Peyer's patch (tissue), 4 donors: ENCODE results near the gene RMND5B.

Source experiments
- POLR2A ChIP-seq, 2 donors: fragments of 450-650 bp; IDR thresholded peaks; one replicate each; pipeline ENCODE4 v1.5.1; 2017; ENCODE audit warnings: antibody characterized with exemption in 2 of 2, mild to moderate bottlenecking in 2 of 2, moderate library complexity in 2 of 2
- TF ChIP-seq, protein P1 (sequence below), 6 experiments: fragments of 450-650 bp in 4 of 6; fragments of 200-600 bp in 2 of 6; sonication (generic) in 1 of 6; IDR thresholded peaks; one replicate each; pipeline ENCODE4 v1.5.1; 2017 to 2019; ENCODE audit warnings: antibody characterized with exemption in 6 of 6, mild to moderate bottlenecking in 3 of 6, moderate library complexity in 1 of 6

GRCh38 chr5:178162481-178162880 is 31.7 kb downstream of the RMND5B start:
- TF ChIP-seq, protein P1, sequence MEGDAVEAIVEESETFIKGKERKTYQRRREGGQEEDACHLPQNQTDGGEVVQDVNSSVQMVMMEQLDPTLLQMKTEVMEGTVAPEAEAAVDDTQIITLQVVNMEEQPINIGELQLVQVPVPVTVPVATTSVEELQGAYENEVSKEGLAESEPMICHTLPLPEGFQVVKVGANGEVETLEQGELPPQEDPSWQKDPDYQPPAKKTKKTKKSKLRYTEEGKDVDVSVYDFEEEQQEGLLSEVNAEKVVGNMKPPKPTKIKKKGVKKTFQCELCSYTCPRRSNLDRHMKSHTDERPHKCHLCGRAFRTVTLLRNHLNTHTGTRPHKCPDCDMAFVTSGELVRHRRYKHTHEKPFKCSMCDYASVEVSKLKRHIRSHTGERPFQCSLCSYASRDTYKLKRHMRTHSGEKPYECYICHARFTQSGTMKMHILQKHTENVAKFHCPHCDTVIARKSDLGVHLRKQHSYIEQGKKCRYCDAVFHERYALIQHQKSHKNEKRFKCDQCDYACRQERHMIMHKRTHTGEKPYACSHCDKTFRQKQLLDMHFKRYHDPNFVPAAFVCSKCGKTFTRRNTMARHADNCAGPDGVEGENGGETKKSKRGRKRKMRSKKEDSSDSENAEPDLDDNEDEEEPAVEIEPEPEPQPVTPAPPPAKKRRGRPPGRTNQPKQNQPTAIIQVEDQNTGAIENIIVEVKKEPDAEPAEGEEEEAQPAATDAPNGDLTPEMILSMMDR (IDR thresholded peaks at IDR 0.05), result no peak
- TF ChIP-seq POLR2A (IDR thresholded peaks at IDR 0.05), result no peak
